GM23338 (cell line): ENCODE measurements around the gene IFI35. TPM values are rescaled to one million over a fixed set of nuclear protein-coding genes. Genes with fewer than 3 reads are reported as not detected.
"Not testable (repeated sequence)": the region's sequence is repeated elsewhere in the genome, so short reads cannot be mapped to it uniquely, and the experiment has no call there.

Source experiments
- ATAC-seq: fragments of 200-7000 bp; cut with Tn5 transposase; 3 replicates; pipeline ENCODE4 v1.9.1; 2020
- DNase-seq: peaks from one replicate; pipeline ENCODE4 v3.0.0-alpha.2; 2015; ENCODE audit warnings: low spot score
- H2AFZ ChIP-seq: fragments of 200-600 bp; sonication (generic); 2 replicates; pipeline ENCODE4 v1.8.0; 2016; ENCODE audit warnings: antibody characterized with exemption, mild to moderate bottlenecking, moderate library complexity
- H3F3A ChIP-seq: fragments of 200-600 bp; sonication (generic); replicated peaks from 2 replicates; pipeline ENCODE4 v1.8.0; 2017; ENCODE audit warnings: antibody characterized with exemption, mixed run types, low read depth
- H3K27ac ChIP-seq: fragments of 200-600 bp; sonication (generic); 2 replicates; pipeline ENCODE4 v1.6.1; 2016; ENCODE audit warnings: low read depth
- H3K27me3 ChIP-seq: fragments of 200-600 bp; sonication (generic); 2 replicates; pipeline ENCODE4 v1.8.0; 2016; ENCODE audit warnings: mild to moderate bottlenecking, mixed run types, moderate library complexity; ENCODE audit not compliant: insufficient read depth
- H3K36me3 ChIP-seq: fragments of 200-600 bp; sonication (generic); 2 replicates; pipeline ENCODE4 v1.8.0; 2016; ENCODE audit warnings: mild to moderate bottlenecking; ENCODE audit not compliant: insufficient read depth
- H3K4me1 ChIP-seq: fragments of 200-600 bp; sonication (generic); 2 replicates; pipeline ENCODE4 v1.8.0; 2016; ENCODE audit warnings: mild to moderate bottlenecking, moderate library complexity; ENCODE audit not compliant: insufficient read depth
- H3K4me2 ChIP-seq: fragments of 200-600 bp; sonication (generic); 2 replicates; pipeline ENCODE4 v1.7.1; 2017; ENCODE audit warnings: mixed run types
- H3K4me3 ChIP-seq: fragments of 200-600 bp; sonication (generic); 2 replicates; pipeline ENCODE4 v1.6.1; 2016; ENCODE audit warnings: mixed run types
- H3K79me2 ChIP-seq: fragments of 200-600 bp; sonication (generic); replicated peaks from 2 replicates; pipeline ENCODE4 v1.8.0; 2017; ENCODE audit warnings: mild to moderate bottlenecking; ENCODE audit not compliant: insufficient read depth
- H3K9me2 ChIP-seq: fragments of 200-600 bp; sonication (generic); 2 replicates; pipeline ENCODE4 v1.8.0; 2017; ENCODE audit not compliant: insufficient read depth
- H4K20me1 ChIP-seq: fragments of 200-600 bp; sonication (generic); replicated peaks from 2 replicates; pipeline ENCODE4 v1.8.0; 2017; ENCODE audit warnings: mild to moderate bottlenecking; ENCODE audit not compliant: insufficient read depth
- H3K27ac Mint-ChIP-seq: 2 replicates; pipeline ENCODE4 v1.8.0; 2020; ENCODE audit warnings: inconsistent platforms, mild to moderate bottlenecking, moderate library complexity, mixed read lengths
- H3K27me3 Mint-ChIP-seq: 3 replicates; pipeline ENCODE4 v1.8.0; 2022; ENCODE audit warnings: low read depth, mild to moderate bottlenecking, moderate library complexity, mixed read lengths, inconsistent platforms; ENCODE audit not compliant: insufficient read depth, poor library complexity
- H3K36me3 Mint-ChIP-seq: 3 replicates; pipeline ENCODE4 v1.8.0; 2021; ENCODE audit warnings: low read depth, mild to moderate bottlenecking, inconsistent platforms, moderate library complexity, mixed read lengths
- H3K4me1 Mint-ChIP-seq: 3 replicates; pipeline ENCODE4 v1.8.0; 2020; ENCODE audit warnings: mild to moderate bottlenecking, inconsistent platforms, mixed read lengths
- H3K4me3 Mint-ChIP-seq: 3 replicates; pipeline ENCODE4 v1.8.0; 2021; ENCODE audit warnings: moderate library complexity, mild to moderate bottlenecking, inconsistent platforms, mixed read lengths
- H3K9me3 Mint-ChIP-seq: 3 replicates; pipeline ENCODE4 v1.8.0; 2020; ENCODE audit warnings: moderate library complexity, mild to moderate bottlenecking, inconsistent platforms, mixed read lengths
- CREB1 ChIP-seq: fragments of 250-450 bp; sonication (Bioruptor Pico); IDR thresholded peaks from 2 replicates; pipeline ENCODE4 v1.5.0; 2020; ENCODE audit warnings: low read depth, mild to moderate bottlenecking, moderate library complexity
- EZH2 ChIP-seq: fragments of 200-600 bp; sonication (generic); IDR thresholded peaks from one replicate; pipeline ENCODE4 v1.8.0; 2017; ENCODE audit warnings: antibody characterized with exemption, mild to moderate bottlenecking, low read depth; ENCODE audit not compliant: unreplicated experiment
- JUNB ChIP-seq: IDR thresholded peaks from one replicate; pipeline ENCODE4 v1.6.1; 2016; ENCODE audit warnings: antibody characterized with exemption; ENCODE audit not compliant: unreplicated experiment
- REST ChIP-seq: IDR thresholded peaks from one replicate; pipeline ENCODE4 v1.6.1; 2018; ENCODE audit warnings: antibody characterized with exemption; ENCODE audit not compliant: unreplicated experiment
- STAT1 ChIP-seq: IDR thresholded peaks from one replicate; pipeline ENCODE4 v1.6.1; 2016; ENCODE audit warnings: antibody characterized with exemption; ENCODE audit not compliant: unreplicated experiment
- ZNF331 ChIP-seq: fragments of 250-450 bp; sonication (Bioruptor Pico); IDR thresholded peaks from 2 replicates; pipeline ENCODE4 v1.5.0; 2020; ENCODE audit warnings: low read depth, mild to moderate bottlenecking, moderate library complexity
- polyA plus RNA-seq: library from polyadenylated mRNA; unstranded; fragments of >200 nt; fragmentation: Nextera tagmentation; extraction: Ambion mirVana; gene quantifications from 2 replicates; pipeline ENCODE4 v1.2.1, GENCODE V29; 2016
- total RNA-seq: library from RNA; depleted of rRNA; stranded (reverse); fragments of >200 nt; shearing (Covaris generic); gene quantifications from 2 replicates; pipeline ENCODE4 v1.2.3, GENCODE V29; 2014
- TF ChIP-seq, protein P1 (sequence below): IDR thresholded peaks from 2 replicates; pipeline ENCODE4 v1.6.1; 2016; ENCODE audit warnings: antibody characterized with exemption
- TF ChIP-seq, protein P2 (sequence below): fragments of 250-450 bp; sonication (Bioruptor Pico); IDR thresholded peaks from 2 replicates; pipeline ENCODE4 v1.5.0; 2020; ENCODE audit warnings: mild to moderate bottlenecking, moderate library complexity

Gene IFI35
- total and polyA plus RNA-seq, 2 experiments from 2014 or later, result 1.8 to 2.3 TPM

DNA sequence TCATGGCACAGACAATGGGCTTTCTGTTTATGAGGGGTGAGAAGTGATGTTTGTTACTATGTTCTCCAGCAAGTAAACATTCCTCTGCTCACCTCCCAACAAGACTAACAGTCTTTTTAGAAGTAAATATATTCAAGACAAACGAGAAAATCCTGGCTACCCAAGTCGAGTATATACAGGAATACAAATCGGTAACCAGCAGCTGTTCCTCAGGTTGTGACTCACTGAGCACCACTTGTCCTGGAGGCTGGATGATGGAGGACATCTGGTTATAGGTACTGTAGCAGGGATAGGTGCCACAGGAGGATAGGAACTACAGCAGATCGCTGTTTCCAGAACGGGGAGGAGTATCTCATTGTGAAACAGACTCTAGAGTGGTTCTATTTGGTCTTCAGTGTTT, 13.7 kb upstream of the IFI35 start:
- Histone ChIP-seq H3F3A (0 out of 2 replicates have a peak, but pooled peaks cover 10% of the 10 kb centered on the region), H3K4me1 (peaks cover 6% of the 10 kb centered on the region; the same call in 1 of the 2 replicates), H3K36me3 (peaks cover 20% of the 10 kb centered on the region), H3K27me3 (no peaks in the 10 kb centered on the region), H3K79me2 (no peaks in the 10 kb centered on the region), H2AFZ (no peak overlapping the region), H3K27ac (no peak overlapping the region), H3K9me2 (no peaks in the 10 kb centered on the region), H3K4me2 (no peak overlapping the region), H3K4me3 (no peak overlapping the region), H4K20me1 (no peaks in the 10 kb centered on the region)
- DNase-seq, result no peak
- no peak for TF ChIP-seq REST
- TF ChIP-seq STAT1, result no peak
- TF ChIP-seq, protein P1, sequence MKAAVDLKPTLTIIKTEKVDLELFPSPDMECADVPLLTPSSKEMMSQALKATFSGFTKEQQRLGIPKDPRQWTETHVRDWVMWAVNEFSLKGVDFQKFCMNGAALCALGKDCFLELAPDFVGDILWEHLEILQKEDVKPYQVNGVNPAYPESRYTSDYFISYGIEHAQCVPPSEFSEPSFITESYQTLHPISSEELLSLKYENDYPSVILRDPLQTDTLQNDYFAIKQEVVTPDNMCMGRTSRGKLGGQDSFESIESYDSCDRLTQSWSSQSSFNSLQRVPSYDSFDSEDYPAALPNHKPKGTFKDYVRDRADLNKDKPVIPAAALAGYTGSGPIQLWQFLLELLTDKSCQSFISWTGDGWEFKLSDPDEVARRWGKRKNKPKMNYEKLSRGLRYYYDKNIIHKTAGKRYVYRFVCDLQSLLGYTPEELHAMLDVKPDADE, result no peak
- no peak for TF ChIP-seq CREB1 (CRISPR knock-in tag)
- TF ChIP-seq, protein P2, sequence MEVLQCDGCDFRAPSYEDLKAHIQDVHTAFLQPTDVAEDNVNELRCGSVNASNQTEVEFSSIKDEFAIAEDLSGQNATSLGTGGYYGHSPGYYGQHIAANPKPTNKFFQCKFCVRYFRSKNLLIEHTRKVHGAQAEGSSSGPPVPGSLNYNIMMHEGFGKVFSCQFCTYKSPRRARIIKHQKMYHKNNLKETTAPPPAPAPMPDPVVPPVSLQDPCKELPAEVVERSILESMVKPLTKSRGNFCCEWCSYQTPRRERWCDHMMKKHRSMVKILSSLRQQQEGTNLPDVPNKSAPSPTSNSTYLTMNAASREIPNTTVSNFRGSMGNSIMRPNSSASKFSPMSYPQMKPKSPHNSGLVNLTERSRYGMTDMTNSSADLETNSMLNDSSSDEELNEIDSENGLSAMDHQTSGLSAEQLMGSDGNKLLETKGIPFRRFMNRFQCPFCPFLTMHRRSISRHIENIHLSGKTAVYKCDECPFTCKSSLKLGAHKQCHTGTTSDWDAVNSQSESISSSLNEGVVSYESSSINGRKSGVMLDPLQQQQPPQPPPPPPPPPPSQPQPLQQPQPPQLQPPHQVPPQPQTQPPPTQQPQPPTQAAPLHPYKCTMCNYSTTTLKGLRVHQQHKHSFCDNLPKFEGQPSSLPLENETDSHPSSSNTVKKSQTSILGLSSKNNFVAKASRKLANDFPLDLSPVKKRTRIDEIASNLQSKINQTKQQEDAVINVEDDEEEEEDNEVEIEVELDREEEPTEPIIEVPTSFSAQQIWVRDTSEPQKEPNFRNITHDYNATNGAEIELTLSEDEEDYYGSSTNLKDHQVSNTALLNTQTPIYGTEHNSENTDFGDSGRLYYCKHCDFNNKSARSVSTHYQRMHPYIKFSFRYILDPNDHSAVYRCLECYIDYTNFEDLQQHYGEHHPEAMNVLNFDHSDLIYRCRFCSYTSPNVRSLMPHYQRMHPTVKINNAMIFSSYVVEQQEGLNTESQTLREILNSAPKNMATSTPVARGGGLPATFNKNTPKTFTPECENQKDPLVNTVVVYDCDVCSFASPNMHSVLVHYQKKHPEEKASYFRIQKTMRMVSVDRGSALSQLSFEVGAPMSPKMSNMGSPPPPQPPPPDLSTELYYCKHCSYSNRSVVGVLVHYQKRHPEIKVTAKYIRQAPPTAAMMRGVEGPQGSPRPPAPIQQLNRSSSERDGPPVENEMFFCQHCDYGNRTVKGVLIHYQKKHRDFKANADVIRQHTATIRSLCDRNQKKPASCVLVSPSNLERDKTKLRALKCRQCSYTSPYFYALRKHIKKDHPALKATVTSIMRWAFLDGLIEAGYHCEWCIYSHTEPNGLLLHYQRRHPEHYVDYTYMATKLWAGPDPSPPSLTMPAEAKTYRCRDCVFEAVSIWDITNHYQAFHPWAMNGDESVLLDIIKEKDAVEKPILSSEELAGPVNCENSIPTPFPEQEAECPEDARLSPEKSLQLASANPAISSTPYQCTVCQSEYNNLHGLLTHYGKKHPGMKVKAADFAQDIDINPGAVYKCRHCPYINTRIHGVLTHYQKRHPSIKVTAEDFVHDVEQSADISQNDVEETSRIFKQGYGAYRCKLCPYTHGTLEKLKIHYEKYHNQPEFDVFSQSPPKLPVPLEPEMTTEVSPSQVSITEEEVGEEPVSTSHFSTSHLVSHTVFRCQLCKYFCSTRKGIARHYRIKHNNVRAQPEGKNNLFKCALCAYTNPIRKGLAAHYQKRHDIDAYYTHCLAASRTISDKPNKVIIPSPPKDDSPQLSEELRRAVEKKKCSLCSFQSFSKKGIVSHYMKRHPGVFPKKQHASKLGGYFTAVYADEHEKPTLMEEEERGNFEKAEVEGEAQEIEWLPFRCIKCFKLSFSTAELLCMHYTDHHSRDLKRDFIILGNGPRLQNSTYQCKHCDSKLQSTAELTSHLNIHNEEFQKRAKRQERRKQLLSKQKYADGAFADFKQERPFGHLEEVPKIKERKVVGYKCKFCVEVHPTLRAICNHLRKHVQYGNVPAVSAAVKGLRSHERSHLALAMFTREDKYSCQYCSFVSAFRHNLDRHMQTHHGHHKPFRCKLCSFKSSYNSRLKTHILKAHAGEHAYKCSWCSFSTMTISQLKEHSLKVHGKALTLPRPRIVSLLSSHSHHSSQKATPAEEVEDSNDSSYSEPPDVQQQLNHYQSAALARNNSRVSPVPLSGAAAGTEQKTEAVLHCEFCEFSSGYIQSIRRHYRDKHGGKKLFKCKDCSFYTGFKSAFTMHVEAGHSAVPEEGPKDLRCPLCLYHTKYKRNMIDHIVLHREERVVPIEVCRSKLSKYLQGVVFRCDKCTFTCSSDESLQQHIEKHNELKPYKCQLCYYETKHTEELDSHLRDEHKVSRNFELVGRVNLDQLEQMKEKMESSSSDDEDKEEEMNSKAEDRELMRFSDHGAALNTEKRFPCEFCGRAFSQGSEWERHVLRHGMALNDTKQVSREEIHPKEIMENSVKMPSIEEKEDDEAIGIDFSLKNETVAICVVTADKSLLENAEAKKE (CRISPR knock-in tag), result no peak
- no peak for TF ChIP-seq EZH2
- TF ChIP-seq ZNF331 (CRISPR knock-in tag), result no peak
- no peak for TF ChIP-seq JUNB
- Mint-ChIP-seq H3K4me1 (peaks cover 6% of the 10 kb centered on the region; the same call in 2 of the 3 replicates), H3K36me3 (peaks cover 57% of the 10 kb centered on the region), H3K9me3 (no peaks in the 10 kb centered on the region; the same call in 2 of the 3 replicates), H3K27me3 (peaks cover under 1% of the 10 kb centered on the region), H3K4me3 (no peak overlapping the region), H3K27ac (no peak overlapping the region)
- ATAC-seq, result no peak

GRCh38 chr17:42993913-42994312, 12.7 kb upstream of the IFI35 start:
- H3K9me2 ChIP-seq, H3K79me2 ChIP-seq, ATAC-seq, H3K27me3 ChIP-seq, H3K4me1 Mint-ChIP-seq, H3K4me3 Mint-ChIP-seq, H3K27ac ChIP-seq, H3K4me2 ChIP-seq, H3K9me3 Mint-ChIP-seq, H4K20me1 ChIP-seq, DNase-seq, H3K4me3 ChIP-seq, H3K4me1 ChIP-seq, H3K27ac Mint-ChIP-seq, H2AFZ ChIP-seq, H3K27me3 Mint-ChIP-seq: not testable (repeated sequence)
- H3K36me3 Mint-ChIP-seq, result peaks cover 53% of the 10 kb centered on the region
- peaks cover 11% of the 10 kb centered on the region; the same call in 1 of the 2 replicates for H3F3A ChIP-seq
- H3K36me3 ChIP-seq, result peaks cover 14% of the 10 kb centered on the region
